ENCODE data around the gene GGT6.
"Not testable (repeated sequence)": the region's sequence is repeated elsewhere in the genome, so short reads cannot be mapped to it uniquely, and the experiment has no call there.

Gene GGT6, protein sequence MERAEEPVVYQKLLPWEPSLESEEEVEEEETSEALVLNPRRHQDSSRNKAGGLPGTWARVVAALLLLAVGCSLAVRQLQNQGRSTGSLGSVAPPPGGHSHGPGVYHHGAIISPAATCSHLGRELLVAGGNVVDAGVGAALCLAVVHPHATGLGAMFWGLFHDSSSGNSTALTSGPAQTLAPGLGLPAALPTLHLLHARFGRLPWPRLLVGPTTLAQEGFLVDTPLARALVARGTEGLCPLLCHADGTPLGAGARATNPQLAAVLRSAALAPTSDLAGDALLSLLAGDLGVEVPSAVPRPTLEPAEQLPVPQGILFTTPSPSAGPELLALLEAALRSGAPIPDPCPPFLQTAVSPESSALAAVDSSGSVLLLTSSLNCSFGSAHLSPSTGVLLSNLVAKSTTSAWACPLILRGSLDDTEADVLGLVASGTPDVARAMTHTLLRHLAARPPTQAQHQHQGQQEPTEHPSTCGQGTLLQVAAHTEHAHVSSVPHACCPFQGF

GRCh38 chr17:4560421-4560820 is at the start of gene GGT6:
Gene GGT6, minus strand, starts transcription at chr17:4560577. Its CDS starts 56 bp downstream, at chr17:4560521.
- DNase-seq = no peak

GRCh38 chr17:4610162-4610561 is 49.8 kb upstream of the GGT6 start:
- DNase-seq = no peak

- DNase-seq = no peak
Observed at GRCh38 chr17:4609761-4610160, 49.4 kb upstream of the GGT6 start.

- DNase-seq = no peak
Observed at GRCh38 chr17:4607773-4608187, 47.4 kb upstream of the GGT6 start.

DNA sequence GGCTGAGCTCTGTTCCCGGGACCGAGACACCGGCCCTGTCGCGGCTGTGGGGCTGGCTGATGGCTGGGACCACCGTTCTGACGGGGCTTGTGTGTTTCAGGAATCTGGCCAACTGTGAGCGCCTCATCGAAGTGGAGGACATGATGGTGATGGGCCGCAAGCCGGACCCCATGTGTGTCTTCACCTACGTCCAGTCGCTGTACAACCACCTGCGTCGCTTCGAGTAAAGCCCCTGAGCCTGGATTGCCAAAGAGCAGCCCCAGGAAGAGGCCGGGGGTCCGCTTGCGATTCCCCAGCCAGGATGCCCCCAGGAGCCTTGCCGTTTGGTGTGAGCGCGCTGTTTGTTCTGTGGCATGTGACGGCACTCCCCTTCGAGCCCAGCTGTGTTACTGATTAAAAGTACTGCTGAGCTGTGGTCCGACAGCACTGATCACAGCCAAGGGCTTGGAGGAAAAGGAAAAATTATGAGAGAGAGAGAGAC is 46.9 kb upstream of the GGT6 start:
- DNase-seq = no peak

DNA sequence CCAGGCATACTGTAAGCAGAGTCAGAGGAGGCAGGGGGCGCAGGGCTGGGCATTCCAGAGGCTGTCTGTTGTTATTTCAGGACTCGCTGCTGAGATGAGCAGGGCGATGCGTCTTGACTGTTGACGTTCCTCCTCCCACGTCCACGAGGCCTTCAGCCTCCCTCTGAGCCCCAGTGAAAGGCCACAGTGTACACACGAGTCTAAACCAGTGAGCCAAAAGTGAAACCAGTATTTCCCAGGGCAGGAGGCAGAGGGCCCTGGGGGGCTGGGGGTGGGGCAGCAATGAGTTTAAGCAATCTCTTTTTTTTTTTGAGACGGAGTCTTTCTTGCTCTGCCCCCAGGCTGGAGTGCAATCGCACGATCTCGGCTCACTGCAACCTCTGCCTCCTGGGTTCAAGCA is 45.4 kb upstream of the GGT6 start:
- no peak for DNase-seq

DNA sequence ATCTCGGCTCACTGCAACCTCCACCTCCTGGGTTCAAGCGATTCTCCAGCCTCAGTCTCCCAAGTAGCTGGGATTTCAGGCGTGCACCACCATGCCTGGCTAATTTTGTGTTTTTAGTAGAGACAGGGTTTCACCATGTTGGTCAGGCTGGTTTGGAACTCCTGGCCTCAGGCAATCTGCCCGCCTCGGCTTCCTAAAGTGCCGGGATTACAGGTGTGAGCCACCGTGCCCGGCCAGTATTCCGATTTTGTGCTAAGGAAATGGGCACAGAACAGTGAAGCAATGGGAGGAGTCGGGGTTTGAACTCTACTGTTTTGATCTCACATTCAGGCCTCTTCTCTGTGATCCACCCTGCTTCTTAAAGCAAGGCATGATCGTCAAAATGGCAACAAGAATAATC is 44.4 kb upstream of the GGT6 start:
- not testable (repeated sequence) for DNase-seq

GRCh38 chr17:4604111-4604644 is 43.8 kb upstream of the GGT6 start:
- DNase-seq = peak; percentile 96

- no peak for DNase-seq
Observed at GRCh38 chr17:4602041-4602440, 41.7 kb upstream of the GGT6 start.

DNA sequence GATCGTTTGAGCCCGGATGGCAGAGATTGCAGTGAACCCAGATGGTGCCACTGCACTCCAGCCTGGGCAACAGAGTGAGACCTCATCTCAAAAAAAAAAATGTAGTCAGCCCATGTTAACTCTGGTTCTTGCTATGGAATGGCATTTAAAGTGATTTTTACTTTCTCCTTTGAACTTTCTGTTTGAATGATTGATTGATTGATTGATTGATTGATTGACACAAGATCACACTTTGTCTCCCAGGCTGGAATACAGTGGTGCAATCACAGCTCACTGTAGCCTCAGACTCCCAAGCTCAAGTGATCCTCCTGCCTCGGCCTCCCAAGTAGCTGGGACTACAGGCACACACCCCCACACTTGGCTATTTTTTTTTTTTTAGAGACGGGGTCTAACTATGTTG is 40.9 kb upstream of the GGT6 start:
- DNase-seq = no peak

GRCh38 chr17:4600563-4600962 is 40.2 kb upstream of the GGT6 start:
- DNase-seq = peak; percentile 21

DNA sequence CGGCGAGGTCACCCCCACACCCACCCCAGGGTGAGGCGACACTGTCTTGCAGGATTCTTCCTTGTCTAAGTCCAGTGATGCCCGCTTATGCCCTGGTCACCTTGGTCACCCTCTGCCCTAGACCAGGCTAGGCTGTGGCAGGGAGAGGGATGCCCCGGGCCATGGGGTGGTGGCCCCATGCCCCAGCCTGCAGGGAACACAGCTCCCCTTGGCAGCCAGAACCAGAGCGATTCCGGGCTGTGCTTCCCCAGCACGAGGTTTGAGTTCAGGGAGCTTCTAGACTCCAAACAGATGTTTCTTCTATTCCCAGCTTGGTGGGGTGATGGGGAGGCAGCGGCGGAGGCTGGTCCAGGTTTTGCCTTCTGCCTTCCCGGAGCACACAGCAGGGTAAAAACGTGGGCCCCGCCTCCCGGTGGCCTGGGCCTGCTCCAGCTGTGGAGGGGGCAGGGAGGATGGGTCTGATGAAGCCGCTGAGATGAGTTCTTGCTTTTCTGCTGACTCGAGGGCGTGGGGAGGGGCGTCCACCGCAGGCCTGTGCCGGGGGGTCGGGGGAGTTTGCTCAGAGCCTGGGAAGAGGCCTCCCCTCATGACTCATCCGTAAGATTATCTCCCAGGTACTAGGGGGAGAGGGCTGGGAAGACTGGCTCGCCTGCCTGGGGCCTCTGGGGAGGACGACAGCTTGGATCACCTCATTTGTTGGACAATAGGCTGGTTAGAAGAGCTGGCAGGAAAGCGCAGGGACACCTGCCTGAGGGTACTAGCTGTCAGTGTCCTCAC is 39.3 kb upstream of the GGT6 start:
- DNase-seq = peak; percentile 74

- DNase-seq = no peak
Observed at GRCh38 chr17:4598776-4599504, 38.6 kb upstream of the GGT6 start.

- no peak for DNase-seq
Observed at GRCh38 chr17:4597975-4598374, 37.6 kb upstream of the GGT6 start.

DNA sequence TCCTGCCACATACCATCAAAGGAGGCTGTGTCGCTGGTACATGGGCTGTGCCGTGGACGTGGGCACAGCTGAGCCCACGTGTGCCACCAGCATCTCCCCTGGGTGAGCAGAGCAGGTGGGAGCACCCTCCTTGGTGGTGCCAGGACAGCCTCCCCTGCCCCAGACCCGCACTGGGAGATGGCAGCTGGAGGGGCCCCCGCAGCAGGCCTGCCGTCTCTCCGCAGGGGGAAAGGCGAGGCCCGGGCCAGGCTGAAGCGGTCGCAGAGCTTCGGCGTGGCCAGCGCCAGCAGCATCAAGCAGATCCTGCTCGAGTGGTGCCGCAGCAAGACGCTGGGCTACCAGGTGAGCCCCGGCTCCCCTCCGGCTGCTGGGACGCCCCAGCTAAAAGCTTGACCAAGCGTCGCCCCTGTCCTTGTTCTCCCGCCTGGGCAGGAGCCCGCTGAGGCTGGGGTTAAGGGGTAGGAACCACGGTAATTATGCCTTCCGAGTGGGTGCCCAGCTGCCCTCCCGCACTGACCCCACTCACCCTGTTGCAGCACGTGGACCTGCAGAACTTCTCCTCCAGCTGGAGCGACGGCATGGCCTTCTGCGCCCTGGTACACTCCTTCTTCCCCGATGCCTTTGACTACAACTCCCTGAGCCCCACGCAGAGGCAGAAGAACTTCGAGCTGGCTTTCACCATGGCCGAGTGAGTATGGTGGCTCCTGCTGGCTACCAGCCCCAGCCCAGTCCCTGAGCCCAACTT is 36.4 kb upstream of the GGT6 start:
- DNase-seq = no peak

GRCh38 chr17:4595685-4596342 is 35.4 kb upstream of the GGT6 start:
- not testable (repeated sequence) for DNase-seq

DNA sequence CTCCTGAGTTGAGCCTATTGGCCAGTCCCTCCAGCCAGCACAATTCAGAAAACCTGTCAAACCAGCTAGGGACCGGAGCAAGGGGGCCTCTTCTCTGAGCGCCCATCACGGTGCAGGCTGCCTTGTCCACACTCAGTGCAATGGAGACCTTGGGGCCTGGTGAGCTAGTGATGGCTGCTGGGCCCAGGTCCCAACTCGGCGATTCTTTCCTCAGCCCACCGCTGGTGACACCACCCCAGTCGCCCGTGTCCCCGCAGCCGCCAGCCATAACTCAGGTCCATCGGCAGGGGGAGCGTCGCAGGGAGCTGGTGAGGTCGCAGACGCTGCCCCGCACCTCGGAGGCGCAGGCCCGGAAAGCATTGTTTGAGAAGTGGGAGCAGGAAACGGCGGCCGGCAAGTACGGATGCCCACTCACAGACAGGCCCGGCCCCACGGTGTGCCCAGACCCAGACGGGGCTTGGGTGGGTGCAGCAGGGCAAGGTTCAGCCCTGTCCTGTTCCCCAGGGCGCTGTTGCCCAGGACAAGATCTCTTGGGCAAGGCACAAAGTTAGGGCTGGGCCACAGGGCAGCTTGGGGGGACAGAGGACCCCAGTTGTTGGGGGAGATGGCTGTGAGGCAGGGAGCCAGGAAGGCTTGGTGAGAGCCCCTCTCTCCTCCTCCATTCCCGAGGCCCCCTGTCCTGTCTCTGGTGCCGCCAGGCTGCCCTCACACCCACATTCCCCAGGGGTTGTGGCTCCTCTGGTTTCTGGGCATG is 34.7 kb upstream of the GGT6 start:
- no peak for DNase-seq

DNA sequence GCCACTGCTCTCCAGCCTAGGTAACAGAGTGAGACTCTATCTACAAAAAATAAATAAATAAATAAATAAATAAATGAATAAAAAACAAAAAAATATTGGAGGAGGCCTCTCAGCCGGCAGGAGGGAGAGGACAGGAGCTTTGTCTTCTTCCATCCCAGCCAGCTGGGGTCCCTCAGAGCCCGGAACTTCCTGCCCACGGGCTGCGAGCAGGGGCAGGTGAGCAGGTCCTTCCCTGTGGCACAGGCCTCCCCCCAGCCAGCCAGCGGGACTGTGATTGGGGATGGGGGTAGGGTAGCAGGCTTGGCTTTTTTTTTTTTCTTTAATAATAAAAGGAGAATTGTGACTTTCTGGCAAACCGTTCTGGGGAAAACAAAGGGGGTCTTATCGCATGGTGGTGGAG is 34.0 kb upstream of the GGT6 start:
- no peak for DNase-seq

DNA sequence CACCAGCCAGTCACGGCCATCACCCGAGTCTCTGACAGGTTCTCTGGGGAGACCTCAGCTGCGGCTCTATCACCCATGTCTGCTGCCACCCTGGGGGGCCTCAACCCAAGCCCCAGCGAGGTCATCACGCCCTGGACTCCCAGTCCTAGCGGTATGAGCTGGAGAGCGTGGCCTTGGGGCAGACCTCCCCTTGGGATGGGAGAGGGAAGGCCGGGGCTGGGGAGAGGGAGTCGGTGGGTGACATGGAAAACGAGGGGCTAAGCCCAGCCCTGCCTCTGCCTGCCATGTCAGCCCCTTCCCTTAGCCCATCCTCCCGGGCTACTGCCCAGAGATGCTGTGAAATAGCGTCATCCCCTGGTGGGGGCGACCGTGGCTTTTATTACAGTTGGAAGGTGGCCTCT is 32.6 kb upstream of the GGT6 start:
- no peak for DNase-seq

DNA sequence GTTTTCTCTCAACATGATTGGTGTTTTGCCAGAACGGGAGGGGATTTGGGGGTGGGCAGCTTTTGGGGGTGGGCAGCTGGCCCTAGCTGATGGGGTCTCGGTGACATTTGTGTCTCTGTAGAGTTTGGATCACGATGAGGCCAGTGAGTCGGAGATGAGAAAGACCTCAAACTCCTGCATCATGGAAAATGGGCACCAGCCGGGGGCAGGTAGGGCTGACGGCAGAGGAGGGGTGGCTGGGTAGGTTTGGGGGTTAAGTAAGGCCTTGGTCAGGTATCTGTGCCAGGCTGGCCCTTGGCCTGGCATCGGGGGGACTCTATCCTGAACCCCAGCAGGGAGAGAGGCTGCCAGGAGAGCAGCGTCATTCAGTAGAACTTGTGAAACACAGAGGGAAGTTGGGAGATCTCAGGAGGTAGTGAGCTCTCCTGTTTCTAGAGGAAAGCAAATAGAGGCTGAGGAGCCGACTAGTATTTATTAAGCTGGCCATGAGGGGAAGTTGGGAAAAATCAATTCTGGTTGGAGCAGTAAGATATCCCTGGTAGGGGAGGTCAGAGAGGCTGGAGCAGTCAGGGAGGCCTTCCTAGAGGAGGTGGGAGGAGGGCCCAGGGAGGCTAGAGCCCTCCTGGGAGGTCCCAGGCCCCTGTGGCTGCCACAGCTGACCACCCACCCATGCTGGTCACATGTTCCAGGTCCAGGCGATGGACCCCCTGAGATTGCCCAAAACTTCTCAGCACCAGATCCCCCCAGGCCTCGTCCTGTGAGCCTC is 32.0 kb upstream of the GGT6 start:
- DNase-seq = no peak

Data from NCI-H1694 treated with DMSO at 0.1 percent for 48 hours (cell line).